NOMO-1 treated with dmso at 0.1 percent for 144 hours (cell line): ENCODE measurements around the gene NLRP13.

ENCODE experiments used
- DNase-seq: peaks from one replicate; lab custom pipeline; 2025; ENCODE audit not compliant: unreplicated experiment; lab: John Stamatoyannopoulos, UW

NLRP13 gene

DNA sequence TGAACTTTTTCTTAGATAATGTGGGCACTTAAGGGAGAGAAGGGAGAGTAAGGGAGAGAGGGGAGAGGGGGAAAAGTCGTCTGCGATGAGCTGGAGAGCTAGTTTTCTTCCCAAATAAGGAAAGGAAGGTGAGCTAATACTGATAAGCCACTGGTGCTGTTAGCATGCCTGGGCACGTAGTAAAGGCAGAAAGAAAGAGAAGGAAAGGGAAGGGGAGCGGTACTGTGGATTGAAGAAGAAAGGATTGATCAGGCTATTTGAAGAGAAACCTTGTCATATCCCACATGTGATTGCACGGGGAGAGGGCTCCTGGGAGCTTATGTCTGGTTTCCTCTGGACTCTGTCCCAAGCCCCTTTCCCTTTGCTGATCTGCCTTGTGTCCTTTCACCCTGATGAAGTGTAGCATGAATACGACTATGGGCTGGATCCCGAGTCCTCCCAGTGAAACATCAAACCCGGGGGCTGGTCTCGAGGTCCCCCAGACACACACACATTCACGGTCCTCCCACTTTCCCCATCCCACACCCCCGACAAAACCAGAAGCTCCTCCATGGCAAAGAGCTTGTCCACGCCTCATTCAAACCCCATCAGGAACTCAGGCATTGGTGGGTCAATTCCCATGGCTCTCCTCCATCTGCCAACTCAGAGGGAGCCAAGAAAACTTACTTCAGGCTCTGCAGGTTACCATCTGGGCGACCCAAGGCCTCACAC is 30.6 kb downstream of the NLRP13 start:
- no peak for DNase-seq

- DNase-seq, result no peak
Measured at GRCh38 chr19:55898911-55899310, 33.2 kb downstream of the NLRP13 start.

DNA sequence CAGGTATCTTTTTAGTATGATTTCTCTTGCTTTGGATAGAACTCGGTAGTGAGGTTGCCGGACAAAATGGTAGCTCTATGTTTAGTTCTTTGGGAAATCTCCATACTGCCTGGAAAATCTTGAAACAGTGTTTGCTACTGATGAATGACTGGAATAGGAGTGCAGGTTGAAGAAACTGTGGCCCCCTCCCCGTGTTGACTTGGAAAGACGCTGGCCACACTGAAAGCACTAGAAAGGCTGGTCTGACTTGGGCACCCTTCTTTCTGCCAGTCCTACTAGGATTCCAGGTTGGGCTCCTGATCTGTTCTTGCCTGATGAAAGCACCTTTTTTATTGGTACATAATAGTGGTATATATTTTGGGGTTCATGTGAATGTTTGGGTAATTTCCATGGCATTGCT is 49.5 kb downstream of the NLRP13 start:
- DNase-seq, result no peak

- no peak for DNase-seq
Measured at GRCh38 chr19:55877211-55877610, 54.9 kb downstream of the NLRP13 start.

- DNase-seq, result no peak
Measured at GRCh38 chr19:55870736-55871135, 61.4 kb downstream of the NLRP13 start.

- DNase-seq, result no peak
Measured at GRCh38 chr19:55867101-55867500, 65.0 kb downstream of the NLRP13 start.

DNA sequence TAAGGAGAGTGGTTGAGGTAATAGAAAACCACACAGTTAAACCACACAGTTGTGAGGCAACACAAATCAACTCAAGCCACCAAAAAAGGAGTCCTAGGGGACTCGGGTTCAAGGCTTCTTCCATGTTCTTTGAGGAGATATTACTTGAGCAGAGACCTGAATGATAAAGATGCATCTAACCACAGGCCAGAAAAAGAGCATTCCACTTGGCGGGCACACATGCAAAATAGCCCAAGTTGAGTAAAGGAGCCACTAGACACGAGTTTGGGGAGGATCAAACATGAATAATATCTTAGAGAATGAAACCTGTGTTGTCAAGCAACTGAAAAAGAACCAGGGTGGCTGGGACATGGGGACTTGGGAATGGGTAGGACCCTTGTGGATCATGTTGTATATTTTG is 65.6 kb downstream of the NLRP13 start:
- no peak for DNase-seq

DNA sequence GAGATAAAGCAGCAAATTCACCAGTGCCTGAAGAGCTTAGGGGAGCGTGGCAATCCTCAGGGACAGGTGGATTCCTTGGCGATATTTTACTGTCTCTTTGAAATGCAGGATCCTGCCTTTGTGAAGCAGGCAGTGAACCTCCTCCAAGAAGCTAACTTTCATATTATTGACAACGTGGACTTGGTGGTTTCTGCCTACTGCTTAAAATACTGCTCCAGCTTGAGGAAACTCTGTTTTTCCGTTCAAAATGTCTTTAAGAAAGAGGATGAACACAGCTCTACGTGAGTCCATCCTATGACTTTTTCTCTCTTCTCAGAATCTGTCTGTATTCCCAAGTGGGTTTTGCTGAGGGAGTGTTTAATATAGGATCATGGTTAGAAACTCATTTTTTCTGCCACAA is 73.2 kb downstream of the NLRP13 start:
- DNase-seq, result no peak

GRCh38 chr19:55858401-55858800 is 73.7 kb downstream of the NLRP13 start:
- no peak for DNase-seq

GRCh38 chr19:55857974-55858373 is 74.2 kb downstream of the NLRP13 start:
- no peak for DNase-seq

- no peak for DNase-seq
Measured at GRCh38 chr19:55857149-55857548, 75.0 kb downstream of the NLRP13 start.

- no peak for DNase-seq
Measured at GRCh38 chr19:55855160-55855559, 77.0 kb downstream of the NLRP13 start.
